Measurements from ENCODE around the gene ABCA12. TPM values are rescaled to one million over a fixed set of nuclear protein-coding genes. Genes with fewer than 3 reads are reported as not detected.

The ABCA12 gene
- total RNA-seq, 1 experiment from 2014 or later = 1.3 TPM

DNA sequence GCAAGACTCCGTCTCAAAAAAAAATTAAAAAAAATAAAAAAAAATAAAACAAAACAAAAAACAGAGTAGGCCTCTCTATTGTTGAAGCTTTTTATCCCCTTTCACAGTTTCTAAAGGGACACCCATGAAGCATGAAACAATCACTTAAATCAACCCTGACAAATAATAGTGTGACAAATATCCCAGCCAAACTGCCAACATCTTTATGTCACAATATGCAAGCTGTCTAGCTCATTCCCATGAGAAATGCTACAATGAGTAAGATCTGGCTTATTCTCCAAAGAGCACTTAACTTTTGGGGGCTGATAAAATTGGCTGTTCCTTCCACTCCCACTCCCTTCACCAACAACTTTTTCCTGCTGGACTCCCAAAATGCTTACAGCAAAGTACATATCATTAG lies 21.7 kb upstream of the ABCA12 start:
- no TSS peak for BruUV-seq (replicated peaks)
- TF ChIP-seq REST (IDR thresholded peaks at IDR 0.05; ENCODE audit: low read depth) = no peak
- no peak for TF ChIP-seq POLR2AphosphoS5 (IDR thresholded peaks at IDR 0.05; ENCODE audit: low read depth, low read length)
- Histone ChIP-seq H3K9me3 (ENCODE audit: control insufficient read depth in 1 of 2, insufficient read depth in 1 of 2, low read depth in 1 of 2, low read length in 2 of 2) (no peaks in the 10 kb centered on the region), H3K9me2 (ENCODE audit: insufficient read depth) (no peaks in the 10 kb centered on the region), H3K27me3 (ENCODE audit: insufficient read depth, low read length) (no peaks in the 10 kb centered on the region), H3K27ac (ENCODE audit: low read depth, low read length) (no peak overlapping the region), H2AFZ (ENCODE audit: low read depth, low read length, poor library complexity, severe bottlenecking) (no peak overlapping the region), H4K20me1 (ENCODE audit: insufficient read depth) (no peaks in the 10 kb centered on the region), H3K4me1 (ENCODE audit: control insufficient read depth in 1 of 2, insufficient read depth in 2 of 2, low read length in 2 of 2) (no peaks in the 10 kb centered on the region), H3K79me2 (ENCODE audit: insufficient read depth, low read length) (no peaks in the 10 kb centered on the region), H3K9ac (ENCODE audit: low read length) (no peak overlapping the region), H3K4me3 (replicated peaks in 1 of 2; ENCODE audit: low read depth in 1 of 2, low read length in 2 of 2) (no peak overlapping the region), H3K36me3 (ENCODE audit: control insufficient read depth in 1 of 2, insufficient read depth in 2 of 2, low read length in 2 of 2) (no peaks in the 10 kb centered on the region), H3K4me2 (ENCODE audit: low read length) (no peak overlapping the region)
- CTCF ChIA-PET = no interaction called here
- intact Hi-C loops (cut with micrococcal nuclease) = no loop called here
- POLR2A ChIA-PET = interaction anchor here (0.7 kb wide), 1 partner anchor 329 kb away, joined by 3 read pairs; no protein-coding TSS in a partner anchor
- no peak for DNase-seq (ENCODE audit: low read depth, low spot score)
- ATAC-seq = no peak
- RAD21 ChIA-PET (ENCODE audit: low non-redundant PET in 1 of 2, low total read pairs in 2 of 2, uncharacterized antibody in 2 of 2, unreplicated experiment in 2 of 2) = interaction anchor here in 1 of 2 experiments (0.6 kb wide), 1 partner anchor 211 kb away, joined by 4 read pairs; no protein-coding TSS in a partner anchor

DNA sequence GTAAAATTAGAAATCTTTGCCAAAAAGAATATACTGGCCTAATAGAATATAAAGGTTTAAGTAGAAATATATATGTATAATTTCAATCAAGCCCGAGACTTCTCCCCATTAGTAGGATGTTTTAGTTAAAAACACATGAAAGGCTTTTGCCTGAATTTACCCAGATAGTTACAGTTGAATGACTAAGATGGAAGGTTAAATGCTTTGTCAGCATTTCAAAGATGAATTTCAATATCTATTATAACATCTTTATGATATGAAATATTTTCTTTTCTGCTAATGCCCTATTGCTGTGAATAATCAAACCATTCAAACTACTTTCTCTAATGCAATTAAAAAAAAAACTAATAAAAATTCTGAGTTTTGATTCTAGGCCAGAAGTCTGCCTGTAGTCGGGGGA lies 18.0 kb upstream of the ABCA12 start:
- Histone ChIP-seq H3K9ac (ENCODE audit: low read length) (no peak overlapping the region), H4K20me1 (ENCODE audit: insufficient read depth) (no peaks in the 10 kb centered on the region), H3K36me3 (ENCODE audit: control insufficient read depth in 1 of 2, insufficient read depth in 2 of 2, low read length in 2 of 2) (no peaks in the 10 kb centered on the region), H3K9me2 (ENCODE audit: insufficient read depth) (no peaks in the 10 kb centered on the region; the same call in 1 of the 2 replicates), H3K27me3 (ENCODE audit: insufficient read depth, low read length) (no peaks in the 10 kb centered on the region), H3K4me3 (replicated peaks in 1 of 2; ENCODE audit: low read depth in 1 of 2, low read length in 2 of 2) (no peak overlapping the region), H3K4me2 (ENCODE audit: low read length) (no peak overlapping the region), H3K79me2 (ENCODE audit: insufficient read depth, low read length) (no peaks in the 10 kb centered on the region), H2AFZ (ENCODE audit: low read depth, low read length, poor library complexity, severe bottlenecking) (no peak overlapping the region), H3K27ac (ENCODE audit: low read depth, low read length) (no peak overlapping the region), H3K4me1 (ENCODE audit: control insufficient read depth in 1 of 2, insufficient read depth in 2 of 2, low read length in 2 of 2) (no peaks in the 10 kb centered on the region), H3K9me3 (ENCODE audit: control insufficient read depth in 1 of 2, insufficient read depth in 1 of 2, low read depth in 1 of 2, low read length in 2 of 2) (no peaks in the 10 kb centered on the region)
- no peak for DNase-seq (ENCODE audit: low read depth, low spot score)
- CTCF ChIA-PET = no interaction called here
- POLR2A ChIA-PET = no interaction called here
- no peak for TF ChIP-seq ATF3 (IDR thresholded peaks at IDR 0.05)
- TF ChIP-seq EZH2 (IDR thresholded peaks at IDR 0.05) = no peak
- no peak for TF ChIP-seq CEBPB (IDR thresholded peaks at IDR 0.05; ENCODE audit: low read depth)
- no peak for TF ChIP-seq CTCF (IDR thresholded peaks at IDR 0.05 in 2 of 3, conservative IDR thresholded peaks at IDR 0.05 in 1 of 3; ENCODE audit: borderline replicate concordance in 1 of 3, insufficient read depth in 1 of 3, low read depth in 2 of 3, low read length in 2 of 3)
- no peak for TF ChIP-seq ZFX (IDR thresholded peaks at IDR 0.05)
- TF ChIP-seq YY1 (IDR thresholded peaks at IDR 0.05; ENCODE audit: extremely low read depth, insufficient replicate concordance, low read depth, low read length) = no peak
- intact Hi-C loops (cut with micrococcal nuclease) = no loop called here
- no peak for ATAC-seq
- RAD21 ChIA-PET (ENCODE audit: low non-redundant PET in 1 of 2, low total read pairs in 2 of 2, uncharacterized antibody in 2 of 2, unreplicated experiment in 2 of 2) = no interaction called here
- no TSS peak for BruUV-seq (replicated peaks)

Data from HCT116 (cell line).